ENCODE measurements around the gene MYO9A.

Gene MYO9A

GRCh38 chr15:71997691-71998090 lies 120.3 kb downstream of the MYO9A start:
- no peak for DNase-seq
- intact Hi-C loops (cut with DNase I): no loop called here

GRCh38 chr15:71975816-71976150 lies 142.2 kb downstream of the MYO9A start:
- DNase-seq: no peak
- intact Hi-C loops (cut with DNase I): no loop called here

- no peak for DNase-seq
- intact Hi-C loops (cut with DNase I): no loop called here
Measured at GRCh38 chr15:71974211-71974610, 143.7 kb downstream of the MYO9A start.

GRCh38 chr15:71973366-71973765 lies 144.6 kb downstream of the MYO9A start:
- no peak for DNase-seq
- intact Hi-C loops (cut with DNase I): no loop called here

- DNase-seq: no peak
- intact Hi-C loops (cut with DNase I): no loop called here
Measured at GRCh38 chr15:71971905-71972304, 146.0 kb downstream of the MYO9A start.

- intact Hi-C loops (cut with DNase I): no loop called here
- no peak for DNase-seq
Measured at GRCh38 chr15:71970435-71970834, 147.5 kb downstream of the MYO9A start.

GRCh38 chr15:71962537-71962936 lies 155.4 kb downstream of the MYO9A start:
- no peak for DNase-seq
- intact Hi-C loops (cut with DNase I): no loop called here

GRCh38 chr15:71957026-71957425 lies 160.9 kb downstream of the MYO9A start:
- DNase-seq: no peak
- intact Hi-C loops (cut with DNase I): no loop called here

- no peak for DNase-seq
- intact Hi-C loops (cut with DNase I): no loop called here
Measured at GRCh38 chr15:71951134-71951533, 166.8 kb downstream of the MYO9A start.

GRCh38 chr15:71945012-71945411 lies 172.9 kb downstream of the MYO9A start:
- intact Hi-C loops (cut with DNase I): no loop called here

GRCh38 chr15:71943806-71944205 lies 174.1 kb downstream of the MYO9A start:
- intact Hi-C loops (cut with DNase I): no loop called here
- DNase-seq: no peak

More at GRCh38 chr15:71945012-71945411, 172.9 kb downstream of the MYO9A start:
- no peak for DNase-seq

- peak in 1 of 10 donors; percentile 60 for DNase-seq
- intact Hi-C loops (cut with DNase I): no loop called here
Measured at GRCh38 chr15:71939981-71940588, 177.9 kb downstream of the MYO9A start.

- intact Hi-C loops (cut with DNase I): no loop called here
- no peak for DNase-seq
Measured at GRCh38 chr15:71937650-71938311, 180.2 kb downstream of the MYO9A start.

GRCh38 chr15:71934446-71934845 lies 183.5 kb downstream of the MYO9A start:
- intact Hi-C loops (cut with DNase I): no loop called here
- no peak for DNase-seq

GRCh38 chr15:71932689-71933088 lies 185.3 kb downstream of the MYO9A start:
- intact Hi-C loops (cut with DNase I): no loop called here
- no peak for DNase-seq

GRCh38 chr15:71931261-71931660 lies 186.7 kb downstream of the MYO9A start:
- no peak for DNase-seq
- intact Hi-C loops (cut with DNase I): no loop called here

GRCh38 chr15:71925145-71925544 lies 192.8 kb downstream of the MYO9A start:
- DNase-seq: no peak
- intact Hi-C loops (cut with DNase I): no loop called here

- no peak for DNase-seq
- intact Hi-C loops (cut with DNase I): no loop called here
Measured at GRCh38 chr15:71921191-71921590, 196.8 kb downstream of the MYO9A start.

GRCh38 chr15:71920573-71920972 lies 197.4 kb downstream of the MYO9A start:
- intact Hi-C loops (cut with DNase I): no loop called here

GRCh38 chr15:71916834-71917233 lies 201.1 kb downstream of the MYO9A start:
- DNase-seq: no peak
- intact Hi-C loops (cut with DNase I): no loop called here

More at GRCh38 chr15:71920573-71920972, 197.4 kb downstream of the MYO9A start:
- no peak for DNase-seq

- intact Hi-C loops (cut with DNase I): no loop called here
- DNase-seq: no peak
Measured at GRCh38 chr15:71914092-71914491, 203.9 kb downstream of the MYO9A start.

GRCh38 chr15:71899674-71900073 lies 218.3 kb downstream of the MYO9A start:
- intact Hi-C loops (cut with DNase I): no loop called here
- DNase-seq: peak in 4 of 10 donors; percentile 23 to 70 (median 42)

GRCh38 chr15:71893691-71894090 lies 224.3 kb downstream of the MYO9A start:
- intact Hi-C loops (cut with DNase I): no loop called here
- DNase-seq: no peak
